H1 (cell line): ENCODE data around the gene ARNT2. TPM values are rescaled to one million over a fixed set of nuclear protein-coding genes. Genes with fewer than 3 reads are reported as not detected.

Experiments used
- CHD2 ChIP-seq: IDR thresholded peaks from 2 replicates; pipeline ENCODE4 v1.6.1; 2012; ENCODE audit warnings: low read length, improper control_type of control experiment
- HDAC6 ChIP-seq: IDR thresholded peaks from one replicate; pipeline ENCODE4 v1.7.1; 2012; ENCODE audit warnings: low read depth, mild to moderate bottlenecking, inconsistent platforms, low read length, moderate library complexity
- SIN3A ChIP-seq, 2 experiments: IDR thresholded peaks in 1 of 2; conservative IDR thresholded peaks in 1 of 2; 2 replicates each; pipeline ENCODE4 v1.6.1; 2011 to 2012; ENCODE audit warnings: low read length in 2 of 2, improper control_type of control experiment in 1 of 2, low read depth in 1 of 2, mild to moderate bottlenecking in 1 of 2
- SP2 ChIP-seq: IDR thresholded peaks from 2 replicates; pipeline ENCODE4 v1.6.1; 2012; ENCODE audit warnings: mild to moderate bottlenecking, low read length, inconsistent platforms
- SRF ChIP-seq: IDR thresholded peaks from 2 replicates; pipeline ENCODE4 v1.6.1; 2011; ENCODE audit warnings: mild to moderate bottlenecking, low read depth, low read length, moderate library complexity
- SUZ12 ChIP-seq: fragments of 200-600 bp; sonication (generic); IDR thresholded peaks from 2 replicates; pipeline ENCODE4 v1.6.1; 2012; ENCODE audit warnings: mild to moderate bottlenecking, inconsistent platforms, low read length, moderate library complexity, mixed read lengths
- TEAD4 ChIP-seq: IDR thresholded peaks from 2 replicates; pipeline ENCODE4 v1.6.1; 2012; ENCODE audit warnings: low read depth, low read length, inconsistent platforms, mixed read lengths
- polyA plus RNA-seq, 7 experiments: library from polyadenylated mRNA; depleted of rRNA in 3 of 7; stranded (reverse) in 5 of 7; unstranded in 2 of 7; fragments of >200 nt in 5 of 7; fragments of 200-250 nt in 2 of 7; gene quantifications; 1 replicate in 5 of 7; 2 replicates in 1 of 7; 4 replicates in 1 of 7; pipeline versions ENCODE4 v1.2.1 to v1.2.3, GENCODE V29; 2011 to 2013; ENCODE audit warnings: missing spikeins in 2 of 7, mixed read lengths in 2 of 7
- total RNA-seq: library from RNA; stranded (reverse); fragmentation: NEBNext Ultra II Directional; extraction: Animal tissue kit (Norgen Biotek cat#: 25700); gene quantifications from 2 replicates; pipeline ENCODE4 v1.2.1, GENCODE V29; 2021

The ARNT2 gene
- total and polyA plus RNA-seq, 2 of the 8 experiments (the other 6 are each of a cell fraction or from before 2014, with no cell fraction given) = 9.5 to 14.6 TPM

DNA sequence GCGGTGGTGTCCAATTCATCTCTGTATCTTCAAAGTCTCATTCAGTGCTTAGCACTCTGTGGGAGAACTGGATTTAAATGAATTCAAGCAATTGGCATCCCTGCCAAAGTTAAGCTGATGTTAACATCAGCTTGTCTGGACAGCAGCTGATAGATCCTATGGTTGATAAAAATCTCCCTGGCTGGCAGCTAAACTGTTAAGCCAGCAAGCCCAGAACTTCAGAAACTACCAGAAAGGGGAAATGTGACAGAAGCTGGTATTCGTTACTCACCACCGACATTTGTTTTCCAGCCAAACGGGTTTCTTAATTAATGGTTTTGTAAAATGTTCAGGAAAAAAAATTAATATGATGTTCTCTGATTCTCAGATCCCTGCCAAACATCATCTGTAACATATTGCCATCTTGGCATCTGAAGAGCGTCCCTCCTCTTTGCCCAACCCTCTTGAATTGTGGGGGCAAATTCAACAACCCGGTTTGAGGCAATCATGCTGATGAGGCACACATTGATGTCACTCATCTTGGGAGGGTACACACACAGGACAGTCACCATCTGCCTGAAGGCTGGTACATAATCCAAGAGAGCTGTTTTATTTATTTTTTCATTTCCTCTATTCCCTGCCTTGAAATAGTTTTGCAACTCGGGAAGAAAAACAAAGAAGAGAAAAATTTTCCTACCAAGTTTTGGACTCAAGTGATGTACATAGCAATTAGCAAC is 214.7 kb downstream of the ARNT2 start (continued):
- TF ChIP-seq SRF (no peak), SP2 (no peak), CHD2 (no peak), TEAD4 (no peak), SIN3A (conservative IDR thresholded peaks at IDR 0.05 in 1 of 2, IDR thresholded peaks at IDR 0.05 in 1 of 2; ENCODE audit: low read depth in 1 of 2, low read length in 2 of 2) (no peak), SUZ12 (no peak), HDAC6 (no peak)
